Right ventricle myocardium superior (tissue), 1 donor: Measurements from ENCODE around the gene FAM163B. TPM values are rescaled to one million over a fixed set of nuclear protein-coding genes. Genes with fewer than 3 reads are reported as not detected.

Experiments
- ATAC-seq: fragments of 200-7000 bp; cut with Tn5 transposase; one replicate; pipeline ENCODE4 v1.9.1; 2020; ENCODE audit warnings: mild to moderate bottlenecking; ENCODE audit not compliant: poor library complexity
- DNase-seq: peaks from one replicate; pipeline ENCODE4 v3.0.0-alpha.2; 2020
- intact Hi-C: fragments of 100-400 bp; cut with DNase I; formaldehyde crosslinking; loops from one replicate; pipeline ENCODE4 v1.11.2; 2022
- total RNA-seq: library from RNA; stranded (reverse); fragmentation: NEBNext Ultra II Directional; extraction: Animal tissue kit (Norgen Biotek cat#: 25700); gene quantifications from one replicate; pipeline ENCODE4 v1.2.1, GENCODE V29; 2021
- donor health status: DM: no; HTN: yes; CAD: no; lungs with severe emphysema.

FAM163B gene
- total RNA-seq, 1 donor from 2014 or later = not detected

- no peak for ATAC-seq
- DNase-seq = no peak
- intact Hi-C loops = no loop called here
Observed at GRCh38 chr9:133589454-133590227, 19.5 kb downstream of the FAM163B start.

DNA sequence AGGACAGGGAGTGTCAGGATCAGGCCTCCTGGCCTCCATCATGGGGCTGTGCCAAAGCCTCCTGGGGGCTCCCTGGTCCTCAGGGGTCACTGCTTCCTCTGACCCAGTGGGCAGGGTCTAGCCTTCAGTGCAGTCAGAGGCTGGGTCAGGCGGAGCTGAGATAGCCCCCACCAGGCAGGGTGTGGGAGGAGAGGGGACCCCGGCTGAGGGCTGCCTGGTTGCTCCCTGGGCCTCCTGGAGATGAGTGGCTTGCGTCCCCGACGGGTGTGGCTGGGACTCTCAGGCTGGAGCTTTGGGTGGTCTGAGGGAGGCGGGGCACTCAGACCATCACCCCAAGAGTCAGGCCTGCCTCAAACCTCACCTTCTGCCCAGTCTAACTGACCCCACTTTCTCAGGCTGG is 21.7 kb downstream of the FAM163B start:
- ATAC-seq (no peak), DNase-seq (peak; percentile 41)
- intact Hi-C loops = no loop called here

DNA sequence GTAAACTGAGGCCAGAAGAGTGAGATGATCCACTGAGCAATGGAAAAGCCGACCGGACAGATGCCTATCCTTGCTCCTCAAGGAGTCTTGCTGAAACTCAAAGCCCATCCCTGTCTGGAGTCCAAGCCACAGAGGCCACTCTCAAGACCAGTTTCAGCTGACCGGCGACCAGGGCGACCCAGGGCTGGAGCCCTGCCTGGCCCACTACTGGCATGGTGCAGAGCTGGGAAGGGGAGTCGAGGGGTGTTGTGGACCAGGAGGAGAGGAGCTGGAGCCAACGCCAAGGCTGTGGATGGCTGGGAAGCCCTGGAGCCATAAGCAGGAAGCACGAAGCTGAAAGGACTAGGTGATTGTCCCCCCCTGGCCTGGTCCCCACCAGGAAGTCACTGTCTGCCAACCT is 22.1 kb downstream of the FAM163B start:
- ATAC-seq (no peak), DNase-seq (peak; percentile 38)
- intact Hi-C loops = no loop called here

DNA sequence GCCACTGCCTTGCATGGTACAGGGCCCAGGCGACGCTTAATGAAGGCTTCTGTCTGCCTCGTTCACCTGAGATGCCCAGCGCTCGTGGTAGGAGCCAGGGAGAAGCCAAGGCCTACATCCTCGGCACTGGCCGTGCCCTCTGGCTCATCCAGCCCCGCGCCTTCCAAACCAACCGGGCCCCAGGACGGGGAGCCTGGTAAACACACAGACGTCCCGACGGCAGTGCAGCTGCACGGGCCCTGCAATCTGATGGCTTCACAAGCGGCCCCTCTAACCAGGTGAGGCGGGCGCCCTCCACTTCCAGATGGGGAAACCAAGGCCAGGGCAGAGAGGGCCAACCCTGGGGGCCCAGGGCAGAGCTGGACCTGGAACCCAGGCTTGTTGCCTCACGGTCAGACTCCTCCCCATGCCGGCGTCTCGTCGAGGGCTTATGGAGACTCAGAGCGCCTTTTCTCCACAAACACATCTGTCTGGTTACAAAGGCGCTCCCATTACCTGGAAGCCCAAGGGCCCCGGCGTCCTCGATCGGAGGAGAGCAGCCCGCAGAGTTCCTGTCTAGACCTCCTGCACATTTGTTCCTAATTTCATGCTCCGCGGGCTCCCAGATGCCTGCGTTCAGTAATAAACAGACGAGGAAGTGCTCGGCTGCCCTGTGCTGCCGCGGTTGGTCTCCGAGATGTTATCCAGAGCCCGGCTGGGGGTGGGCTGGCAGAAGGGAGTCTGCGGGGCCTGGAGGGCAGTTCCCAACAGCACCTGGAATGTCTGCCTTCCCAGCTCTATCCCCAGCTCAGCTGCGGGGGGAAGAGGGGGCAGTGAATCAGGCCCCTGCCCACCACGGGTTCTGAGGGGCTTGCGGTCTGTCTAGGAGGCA is 23.5 kb downstream of the FAM163B start:
- no peak for DNase-seq
- intact Hi-C loops = no loop called here
- ATAC-seq = no peak

DNA sequence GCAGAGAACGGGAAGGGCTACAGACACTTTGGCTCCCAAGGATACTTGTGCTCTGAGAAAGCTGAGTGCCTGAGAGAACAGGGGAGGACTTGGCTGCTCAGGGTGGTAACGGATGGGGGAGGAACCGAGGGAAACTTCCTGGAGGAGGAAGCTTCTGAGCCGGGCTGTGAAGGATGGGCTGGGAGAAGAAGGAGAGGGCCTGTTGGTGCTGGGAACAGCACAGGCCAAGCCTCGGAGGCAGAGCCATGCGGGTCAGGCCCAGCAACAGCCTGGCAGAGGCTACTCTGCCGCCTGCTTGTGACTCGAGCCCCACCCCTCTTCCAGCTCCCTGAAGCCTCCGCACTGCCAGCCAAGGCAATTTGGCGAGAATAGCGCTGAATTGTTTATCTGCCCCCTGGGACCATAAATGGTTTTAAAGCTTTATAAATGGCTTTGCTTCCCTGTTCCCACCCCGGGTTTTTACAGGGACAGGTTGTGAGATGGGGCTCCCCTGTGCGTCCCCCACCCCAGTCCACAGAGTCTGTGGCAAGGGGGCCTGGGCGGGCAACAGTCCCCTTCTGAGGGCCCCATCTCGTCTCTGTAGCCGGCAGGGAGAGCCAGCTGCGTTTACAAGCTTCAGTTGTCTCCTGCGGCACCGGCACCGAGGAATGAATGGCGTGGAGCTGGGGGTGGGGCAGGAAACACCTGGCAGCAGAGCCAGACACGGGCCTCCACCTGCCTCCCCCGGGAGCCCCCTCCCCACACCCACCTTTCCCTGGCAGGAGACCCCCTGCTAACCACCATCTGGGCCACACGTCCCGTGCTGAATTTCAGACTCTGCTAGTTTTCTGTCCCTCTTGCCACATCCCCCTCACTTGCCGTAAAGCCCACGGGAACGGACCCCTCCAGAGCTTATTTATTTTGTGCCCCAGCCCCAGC is 24.4 kb downstream of the FAM163B start:
- ATAC-seq = peak; percentile 24
- intact Hi-C loops = no loop called here
- peak; percentile 78 for DNase-seq

- DNase-seq (no peak), ATAC-seq (no peak)
- intact Hi-C loops = no loop called here
Observed at GRCh38 chr9:133584167-133584558, 25.0 kb downstream of the FAM163B start.

DNA sequence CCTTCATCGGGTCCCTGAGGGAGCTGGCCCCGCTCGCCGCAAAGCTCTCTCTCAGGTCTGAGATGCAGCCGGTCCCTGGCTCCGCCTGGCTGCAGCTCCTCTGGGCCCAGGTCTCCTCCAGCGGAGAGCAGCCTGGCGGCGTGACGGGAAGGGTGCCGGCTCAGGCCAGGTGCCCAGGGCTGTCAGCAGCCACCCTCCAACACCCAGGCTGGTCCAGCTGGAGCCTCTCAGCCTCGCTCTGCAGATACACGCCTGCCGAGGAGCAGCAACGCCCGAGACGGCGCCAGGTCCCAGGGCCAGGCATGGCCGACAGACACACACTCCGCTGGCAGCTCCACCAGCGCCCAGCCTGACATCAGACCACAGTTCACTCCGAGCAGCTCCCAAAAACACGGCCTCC is 25.6 kb downstream of the FAM163B start:
- peak; percentile 89 for ATAC-seq
- intact Hi-C loops = no loop called here

DNA sequence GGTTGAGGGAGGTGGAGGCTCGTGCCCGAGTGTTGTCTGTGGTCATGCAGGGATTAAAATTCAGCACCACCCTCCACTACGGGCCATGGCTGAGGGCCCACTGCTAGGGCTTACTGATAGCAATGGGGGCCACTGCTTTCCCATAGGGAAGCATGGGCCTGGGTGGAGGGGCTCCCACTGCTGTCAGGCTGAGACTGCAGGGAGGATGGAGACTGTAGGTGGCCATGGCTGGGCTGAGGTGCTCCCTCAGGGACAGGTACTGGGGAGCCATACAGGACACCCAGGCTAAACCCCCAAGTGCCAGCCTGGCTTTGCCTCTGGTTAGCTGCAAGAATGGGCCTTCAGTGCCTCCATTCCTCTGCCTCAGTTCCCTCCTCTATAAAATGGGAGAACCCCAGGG is 26.1 kb downstream of the FAM163B start:
- intact Hi-C loops = no loop called here
- no peak for DNase-seq
- no peak for ATAC-seq

More for the DNA sequence above, 25.6 kb downstream of the FAM163B start:
- peak; percentile 95 for DNase-seq

- no peak for ATAC-seq
- intact Hi-C loops = no loop called here
- DNase-seq = peak; percentile 50
Observed at GRCh38 chr9:133582501-133583045, 26.6 kb downstream of the FAM163B start.

DNA sequence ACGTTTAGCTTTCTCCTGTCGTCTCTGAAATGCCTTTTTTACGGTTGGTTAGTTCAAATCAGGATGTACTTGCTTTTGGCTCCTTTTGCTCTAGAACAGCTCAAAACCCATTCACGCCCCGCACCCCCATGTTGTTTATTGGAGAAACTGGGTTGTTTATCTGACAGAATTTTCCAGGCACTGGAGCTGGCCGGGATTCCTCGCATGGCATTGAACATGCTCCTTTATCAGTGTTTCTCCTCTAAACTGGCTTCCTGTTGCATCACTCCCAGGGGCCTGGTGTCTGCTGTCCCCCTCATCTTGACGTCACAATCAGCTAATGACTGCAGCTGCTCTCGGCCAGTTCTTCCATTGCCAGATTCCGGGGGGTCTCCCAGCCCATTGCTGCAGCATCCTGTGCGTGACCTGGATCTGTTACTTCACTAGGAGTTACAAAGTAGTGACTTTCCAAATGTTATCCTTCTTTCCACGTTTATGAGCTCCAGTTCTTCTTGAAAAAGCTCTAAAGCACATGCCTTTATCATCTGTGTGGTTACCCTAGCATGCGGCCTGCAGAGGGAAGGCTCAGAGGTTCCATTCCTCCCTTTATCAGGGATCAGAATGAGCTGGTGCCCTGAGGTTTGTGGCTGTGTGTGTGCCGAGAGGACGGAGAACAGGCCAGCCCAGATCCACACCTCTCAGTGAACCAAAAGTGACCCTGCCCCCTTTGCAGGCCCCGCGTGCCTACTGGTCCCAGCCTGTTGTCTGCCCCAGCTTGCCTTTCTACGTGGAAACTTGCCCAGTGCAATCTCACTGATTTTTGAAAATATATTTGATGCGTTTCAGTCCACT is 27.5 kb downstream of the FAM163B start:
- peak; percentile 47 for ATAC-seq
- intact Hi-C loops = no loop called here
- DNase-seq = peak; percentile 86

GRCh38 chr9:133581011-133581410 is 28.2 kb downstream of the FAM163B start:
- ATAC-seq = no peak
- intact Hi-C loops = no loop called here
- no peak for DNase-seq

- intact Hi-C loops = no loop called here
- DNase-seq (no peak), ATAC-seq (no peak)
Observed at GRCh38 chr9:133580419-133580738, 28.8 kb downstream of the FAM163B start.

GRCh38 chr9:133579601-133580418 is 29.4 kb downstream of the FAM163B start:
- DNase-seq = no peak
- ATAC-seq = no peak
- intact Hi-C loops = no loop called here

DNA sequence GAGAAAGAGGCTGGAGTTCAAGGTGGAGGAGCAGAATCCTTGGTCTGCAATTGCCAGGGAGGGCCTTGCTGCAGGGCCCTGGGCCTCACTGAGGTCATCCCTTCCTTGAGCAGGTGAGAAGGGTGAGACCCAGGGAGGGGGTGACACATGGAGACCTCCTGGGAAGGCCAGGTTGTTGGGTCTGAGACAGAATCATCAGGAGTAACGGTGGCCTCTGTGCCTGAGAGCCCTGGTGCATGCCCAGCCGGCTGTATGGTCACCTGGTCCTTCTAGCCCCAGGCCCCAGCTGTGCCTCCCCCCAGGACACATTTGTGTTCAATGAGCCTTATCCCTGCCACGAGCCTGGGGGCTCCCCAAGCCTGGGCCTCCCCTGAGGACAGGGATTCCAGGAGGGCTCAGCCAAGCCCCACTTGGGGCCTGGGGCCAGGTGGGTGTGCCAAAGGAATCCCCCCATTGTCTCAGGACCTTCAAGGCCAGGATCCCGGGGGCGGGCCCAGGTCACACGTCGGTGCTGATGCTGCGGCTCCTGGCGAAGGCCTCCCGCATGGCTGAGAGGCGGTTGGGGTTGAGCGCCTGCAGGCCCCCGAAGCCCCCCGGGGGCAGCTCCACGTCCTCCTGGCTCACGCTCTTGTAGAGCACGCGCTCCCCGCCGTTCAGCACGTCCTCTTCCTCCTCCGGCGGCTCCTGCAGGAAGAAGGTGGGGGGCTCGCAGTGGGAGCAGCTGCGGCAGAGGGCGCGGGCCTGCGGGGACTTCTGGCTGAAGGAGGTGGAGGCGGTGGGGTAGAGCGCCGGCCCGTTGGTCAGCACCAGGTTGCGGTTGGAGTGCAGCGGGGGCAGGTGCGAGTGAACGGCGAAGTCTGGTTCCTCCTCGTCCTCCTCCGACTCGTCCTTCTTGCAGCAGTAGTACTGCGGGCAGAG is 30.4 kb downstream of the FAM163B start:
- intact Hi-C loops = no loop called here
- ATAC-seq (no peak), DNase-seq (no peak)

DNA sequence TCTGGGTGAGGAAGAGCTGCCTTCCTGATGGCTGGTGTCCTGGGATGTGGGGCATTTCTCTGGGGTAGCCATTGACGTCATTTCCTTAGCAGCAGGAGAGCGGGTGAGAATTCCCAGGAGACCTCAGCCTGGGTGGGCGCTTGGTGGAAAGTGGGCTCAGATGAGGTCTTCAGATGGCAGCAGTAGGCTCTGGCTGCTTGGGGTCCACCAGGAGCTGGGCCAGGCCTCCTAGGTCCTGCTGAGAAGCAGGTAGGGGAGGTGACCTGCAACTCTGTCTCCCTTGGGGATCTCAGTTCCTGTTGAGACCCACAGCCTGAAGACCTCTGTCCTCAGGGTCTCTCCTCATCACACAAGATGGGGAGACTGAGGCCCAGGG is 31.5 kb downstream of the FAM163B start:
- intact Hi-C loops = no loop called here
- DNase-seq (no peak), ATAC-seq (no peak)
